NK-92 (cell line): ENCODE measurements around the gene TMEM132C.

Experiments used
- DNase-seq: peaks from one replicate; lab custom pipeline; 2025; ENCODE audit not compliant: unreplicated experiment; lab: John Stamatoyannopoulos, UW

Gene TMEM132C

DNA sequence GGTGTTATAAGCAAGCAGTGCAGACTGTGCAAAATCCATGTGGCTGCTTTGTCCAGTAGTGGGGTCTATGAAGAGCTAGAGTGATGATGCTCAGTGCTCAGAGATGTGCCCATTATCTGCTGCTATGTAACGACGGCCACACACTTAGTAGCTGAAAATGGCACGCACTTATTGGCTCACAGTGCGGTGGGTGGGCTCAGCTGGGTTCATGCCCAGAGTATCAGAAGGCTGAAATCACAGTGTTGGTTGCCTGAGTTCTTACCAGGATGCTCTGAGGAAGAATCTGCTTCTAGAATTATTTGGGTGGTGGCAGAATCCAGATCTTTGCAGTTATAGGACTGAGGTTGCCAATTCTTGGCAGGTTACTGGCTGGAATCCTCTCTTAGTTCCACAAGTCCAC, 432.1 kb downstream of the TMEM132C start:
- DNase-seq = no peak

DNA sequence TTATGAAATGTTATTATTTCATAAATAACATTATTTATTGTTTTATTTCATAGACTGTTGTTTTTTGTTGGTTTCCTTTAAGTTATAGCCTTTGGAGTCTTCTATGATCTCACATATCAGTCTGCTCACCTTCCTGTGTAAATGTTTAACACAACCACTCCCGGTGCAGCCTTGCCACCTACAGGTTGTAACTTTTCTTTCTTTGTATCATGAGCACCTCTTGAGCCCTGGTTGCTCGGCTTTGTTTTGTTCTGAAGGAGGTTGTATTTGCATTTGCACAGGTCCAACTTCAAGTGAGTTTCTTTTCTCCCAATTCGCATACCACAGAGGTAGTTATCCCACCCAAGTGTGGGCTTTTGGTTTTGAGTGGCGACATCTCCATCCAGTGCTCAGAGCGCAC, 435.4 kb downstream of the TMEM132C start:
- no peak for DNase-seq

DNA sequence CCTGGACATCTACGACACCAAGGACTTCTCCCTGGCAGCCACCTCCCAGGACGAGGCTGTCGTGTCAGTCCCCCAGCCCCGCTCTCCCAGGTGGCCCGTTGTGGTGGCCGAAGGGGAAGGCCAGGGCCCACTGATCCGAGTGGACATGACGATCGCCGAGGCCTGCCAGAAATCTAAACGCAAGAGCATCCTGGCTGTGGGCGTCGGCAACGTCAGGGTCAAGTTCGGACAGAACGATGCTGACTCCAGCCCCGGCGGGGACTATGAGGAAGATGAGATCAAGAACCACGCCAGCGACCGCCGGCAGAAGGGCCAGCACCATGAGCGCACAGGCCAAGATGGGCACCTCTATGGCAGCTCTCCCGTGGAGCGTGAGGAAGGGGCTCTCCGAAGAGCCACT, 438.2 kb downstream of the TMEM132C start:
- DNase-seq = no peak

DNA sequence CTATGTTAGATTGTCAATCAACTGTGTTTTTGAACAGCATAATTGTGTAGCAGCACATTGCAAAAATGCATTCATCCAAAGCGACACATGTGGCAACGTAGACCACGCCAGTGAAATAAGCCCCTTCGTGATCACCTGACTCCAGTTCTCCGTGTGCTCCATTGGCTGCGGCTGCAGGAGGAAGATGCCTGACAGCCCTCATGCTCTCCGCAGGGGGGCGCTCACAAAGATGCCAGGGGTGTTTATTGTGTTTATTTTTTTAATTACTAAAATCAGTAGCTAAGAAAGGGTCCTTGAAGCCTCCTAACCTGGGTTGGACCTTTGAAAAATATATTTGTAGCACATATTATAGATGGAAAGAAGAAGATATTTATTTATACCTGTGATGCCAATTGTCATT, 440.5 kb downstream of the TMEM132C start:
- no peak for DNase-seq

DNA sequence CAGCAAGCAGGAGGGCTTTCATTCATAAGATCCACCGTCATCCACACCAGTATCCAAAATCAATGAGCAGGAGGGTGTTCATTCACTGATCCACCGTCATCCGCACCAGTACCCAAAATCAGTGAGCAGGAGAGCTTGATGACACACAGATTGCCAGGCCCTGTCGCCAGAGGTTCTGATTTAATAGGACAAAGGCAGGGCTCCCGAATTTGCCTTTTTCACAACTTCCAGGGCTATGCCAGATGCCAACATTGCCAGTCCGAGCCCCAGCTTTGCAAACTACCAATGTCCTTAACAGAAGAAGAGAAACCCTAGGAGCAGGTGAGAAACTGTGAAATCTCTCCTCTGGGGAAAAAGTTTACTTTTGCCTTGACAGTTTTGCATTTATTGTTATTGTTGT, 441.8 kb downstream of the TMEM132C start:
- DNase-seq = no peak

DNA sequence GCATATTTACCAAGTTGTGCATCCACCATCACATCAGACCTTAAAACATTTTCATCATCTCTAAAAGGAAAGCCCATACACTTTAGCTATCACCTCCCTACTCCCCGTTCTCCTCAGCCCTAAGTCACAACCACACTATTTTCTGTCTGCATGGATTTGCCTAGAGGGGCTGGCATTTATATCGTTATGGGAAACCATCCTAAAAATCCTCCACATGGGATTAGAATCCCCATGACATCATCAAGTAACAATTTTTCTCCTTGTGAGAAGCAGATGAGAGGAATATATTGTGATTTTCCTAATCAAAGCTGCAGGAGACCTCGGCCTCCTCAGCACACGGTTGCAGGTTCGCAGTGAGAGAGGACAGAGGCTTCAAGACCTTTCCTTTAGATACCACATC, 442.7 kb downstream of the TMEM132C start:
- no peak for DNase-seq

DNA sequence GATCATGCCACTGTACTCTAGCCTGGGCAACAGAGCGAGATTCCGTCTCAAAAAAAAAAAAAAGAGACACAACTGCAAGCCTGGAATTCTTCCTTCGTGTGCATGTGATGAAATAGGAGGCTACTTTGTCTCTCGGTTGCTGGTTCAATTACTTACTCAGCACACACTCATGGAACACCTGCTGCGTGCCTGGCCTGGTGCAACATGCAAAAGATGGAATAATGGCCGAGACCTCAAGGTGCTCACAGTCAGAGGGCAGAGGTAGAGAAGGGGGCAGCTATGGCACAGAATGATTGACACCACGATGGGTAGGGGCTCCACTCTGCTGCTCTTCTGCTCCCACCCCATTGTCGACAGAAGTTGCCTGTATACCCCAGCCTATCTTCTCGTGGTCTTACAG, 444.5 kb downstream of the TMEM132C start:
- DNase-seq = no peak

DNA sequence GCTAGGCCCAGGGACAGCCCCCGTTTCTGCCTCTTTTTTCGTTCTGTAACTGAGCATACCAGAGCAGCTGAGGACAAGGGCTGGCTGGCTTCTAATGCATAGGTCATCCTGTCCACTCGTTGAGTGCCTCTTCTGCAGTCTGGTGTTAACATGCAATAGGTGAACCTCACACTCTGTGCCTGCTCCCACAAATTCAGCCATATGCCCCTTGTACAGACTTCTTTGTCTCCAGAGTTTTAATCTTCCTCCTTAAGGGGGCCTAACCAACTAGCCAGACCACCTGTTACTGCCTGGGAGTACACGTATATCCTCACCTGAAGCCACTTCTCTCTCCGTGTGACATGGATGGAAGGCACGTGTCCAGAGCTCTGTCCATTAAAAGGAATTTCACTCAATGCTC, 445.7 kb downstream of the TMEM132C start:
- no peak for DNase-seq

DNA sequence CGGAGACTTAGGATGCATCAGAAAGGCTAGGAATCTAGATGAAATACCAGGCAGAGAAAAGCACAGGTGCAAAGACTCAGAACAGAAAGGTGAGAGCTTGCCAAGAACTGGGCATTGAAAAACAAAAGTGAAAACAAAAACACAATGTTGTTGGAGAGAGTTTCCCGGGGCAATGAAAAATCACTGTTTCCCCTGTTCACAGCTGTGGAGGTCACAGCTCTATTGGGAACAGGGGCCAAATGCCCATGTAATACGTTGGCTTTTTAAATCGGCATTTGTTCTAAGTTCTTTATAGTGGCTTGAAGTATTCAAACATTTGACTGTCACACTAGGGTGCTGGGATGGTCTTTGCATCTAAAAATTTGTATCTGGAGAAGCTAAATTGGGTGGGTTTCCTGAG, 448.5 kb downstream of the TMEM132C start:
- DNase-seq = no peak

DNA sequence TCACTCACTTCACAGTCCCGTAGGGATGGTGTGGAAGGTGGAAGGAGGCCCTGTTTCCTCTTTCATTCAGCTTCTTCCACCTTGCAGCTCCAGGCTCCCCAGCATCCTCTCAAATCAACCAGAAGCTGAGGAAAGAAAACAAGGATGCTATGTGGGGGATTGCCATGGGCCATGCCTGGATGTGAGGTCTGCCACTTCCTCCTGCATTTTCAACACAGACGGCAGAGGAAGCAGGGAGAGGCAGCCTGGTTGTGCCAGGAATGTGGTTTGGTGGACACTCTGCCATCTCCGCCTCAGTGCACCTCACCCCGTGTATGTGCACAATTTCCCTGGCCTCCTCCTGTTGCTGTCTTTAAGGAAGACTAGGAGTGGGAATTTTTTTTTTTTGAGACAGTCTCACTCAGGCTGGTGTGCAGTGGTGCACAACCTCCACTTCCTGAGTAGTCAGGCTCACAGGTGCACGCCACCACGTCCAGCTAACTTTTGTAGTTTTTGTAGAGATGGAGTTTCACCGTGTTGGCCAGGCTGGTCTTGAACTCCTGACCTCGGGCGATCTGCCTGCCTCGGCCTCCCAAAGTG, 457.6 kb downstream of the TMEM132C start:
- no peak for DNase-seq

DNA sequence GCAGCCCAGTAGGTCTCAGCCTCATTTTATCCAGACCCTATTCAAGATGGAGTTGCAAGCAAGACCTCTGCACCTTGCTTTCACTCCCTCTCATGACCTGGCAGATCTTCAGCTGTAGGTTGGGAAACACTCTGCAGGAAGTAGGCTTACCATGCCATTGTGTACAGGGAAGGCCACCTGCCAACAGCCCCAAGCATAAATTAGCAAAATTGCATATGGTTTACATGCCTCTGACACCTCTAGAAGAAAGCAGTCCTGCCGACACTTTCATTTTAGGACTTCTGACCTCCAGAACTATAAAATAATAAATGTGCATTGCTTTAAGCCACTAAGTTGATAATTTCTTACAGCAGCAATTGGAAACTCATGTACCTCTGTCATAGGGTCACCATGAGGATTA, 459.9 kb downstream of the TMEM132C start:
- DNase-seq = no peak

DNA sequence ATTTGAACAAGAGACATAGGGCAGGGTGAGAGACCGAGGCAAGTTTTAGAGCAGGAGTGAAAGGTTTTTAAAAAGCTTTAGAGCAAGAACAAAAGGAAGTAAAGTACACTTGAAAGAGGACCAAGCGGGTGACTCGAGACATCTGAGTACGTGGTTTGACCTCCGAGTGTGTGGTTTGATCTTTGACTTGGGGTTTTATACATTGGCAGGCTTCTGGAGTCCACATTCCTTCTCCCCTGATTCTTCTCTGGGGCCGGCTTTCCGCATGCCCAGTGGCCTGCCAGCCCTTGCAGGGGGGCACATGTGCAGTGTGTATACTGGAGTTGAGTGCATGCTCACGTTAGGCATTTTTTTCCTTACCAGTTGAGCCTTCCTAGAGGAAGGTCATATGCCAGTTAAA, 460.5 kb downstream of the TMEM132C start:
- DNase-seq = no peak

DNA sequence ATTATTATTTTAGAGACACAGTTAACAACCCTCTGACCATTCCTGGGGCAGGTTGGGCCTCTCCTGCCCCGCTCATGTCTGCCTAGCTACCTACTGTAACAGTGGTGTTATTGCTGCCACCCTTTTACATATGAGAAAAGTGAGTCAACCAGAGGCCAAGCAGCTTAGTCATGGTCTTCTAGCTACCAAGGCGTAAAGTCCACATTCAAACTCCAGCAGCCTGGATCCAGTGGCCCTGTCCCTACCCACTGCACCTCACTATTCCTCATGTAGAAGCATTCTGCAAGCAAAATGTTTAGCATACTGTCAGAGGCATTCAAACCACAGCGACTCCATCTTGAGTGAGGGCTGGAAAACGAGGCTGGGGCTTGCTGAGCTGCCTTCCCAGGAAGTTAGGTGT, 461.0 kb downstream of the TMEM132C start:
- no peak for DNase-seq

DNA sequence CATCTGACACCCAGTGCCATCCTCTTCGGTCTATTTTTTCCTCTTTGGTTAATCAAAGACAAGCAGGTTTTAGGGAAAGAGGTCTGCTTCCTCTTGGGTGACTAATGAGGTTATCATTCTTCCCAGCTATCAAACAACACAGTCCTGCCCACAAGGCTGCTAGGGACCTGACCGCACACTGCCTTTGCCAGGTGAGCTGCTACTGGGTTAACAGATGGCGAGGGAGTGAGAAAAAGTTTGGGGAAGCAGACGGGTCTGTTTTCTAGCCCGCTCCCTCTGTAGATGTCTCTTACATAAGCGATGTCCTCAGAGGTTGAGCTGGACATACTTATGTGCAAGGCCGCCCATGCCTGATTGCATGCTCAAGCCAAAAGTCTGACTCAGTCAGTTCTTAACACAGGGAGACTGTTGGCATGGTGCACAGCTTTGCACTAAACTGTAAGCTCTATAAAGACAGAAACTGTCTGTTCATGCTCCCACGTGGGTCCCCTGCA, 462.7 kb downstream of the TMEM132C start:
- no peak for DNase-seq

DNA sequence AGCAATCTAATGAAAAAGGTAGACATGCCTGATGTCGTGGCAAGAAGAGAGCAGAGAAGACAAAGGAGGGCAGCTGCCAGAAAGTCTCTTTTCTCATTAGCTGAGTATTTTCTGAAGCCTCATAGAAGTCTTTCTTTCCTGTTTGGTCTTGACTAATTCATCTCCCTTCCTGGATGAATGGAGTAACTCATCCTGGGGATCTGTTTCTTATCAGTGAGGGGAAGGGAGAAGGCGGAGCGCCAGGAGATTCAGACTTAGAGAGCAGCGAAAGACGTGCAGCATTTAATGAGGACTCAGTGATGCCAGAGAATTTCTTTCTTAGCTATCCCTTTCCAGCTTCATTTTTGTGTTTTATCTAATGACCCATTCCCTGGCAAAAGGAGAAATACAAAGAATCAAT, 467.4 kb downstream of the TMEM132C start:
- no peak for DNase-seq

DNA sequence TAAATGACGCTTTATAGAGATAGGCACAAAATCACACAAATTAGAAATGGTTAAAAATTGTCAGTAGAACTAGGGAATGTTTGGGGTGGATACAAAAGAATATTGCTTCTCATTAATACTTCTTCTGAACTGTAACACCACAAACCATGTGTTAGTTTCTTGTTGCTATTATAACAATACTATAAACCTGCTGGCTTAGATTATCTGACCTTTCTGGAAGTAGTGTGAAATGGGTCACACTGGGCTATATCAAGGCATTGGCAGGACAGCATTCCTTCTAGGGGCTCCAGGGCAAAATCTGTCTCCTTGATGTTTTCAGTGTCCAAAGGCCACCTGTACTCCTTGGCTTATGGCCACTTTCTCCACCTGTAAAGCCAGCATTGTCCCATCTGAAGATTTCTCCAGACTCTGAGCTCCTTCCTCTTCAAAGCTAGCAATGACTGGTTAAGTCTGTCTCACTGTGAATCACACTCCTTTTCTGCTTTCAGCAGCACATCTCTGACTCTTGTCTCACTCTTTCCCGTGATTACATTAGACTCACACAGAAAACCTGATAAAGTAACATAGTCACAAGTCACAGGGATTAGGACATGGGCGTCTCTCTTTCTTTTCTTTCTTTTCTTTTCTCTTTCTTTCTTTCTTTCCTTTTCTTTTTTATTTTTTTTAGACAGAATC, 470.5 kb downstream of the TMEM132C start:
- DNase-seq = no peak

DNA sequence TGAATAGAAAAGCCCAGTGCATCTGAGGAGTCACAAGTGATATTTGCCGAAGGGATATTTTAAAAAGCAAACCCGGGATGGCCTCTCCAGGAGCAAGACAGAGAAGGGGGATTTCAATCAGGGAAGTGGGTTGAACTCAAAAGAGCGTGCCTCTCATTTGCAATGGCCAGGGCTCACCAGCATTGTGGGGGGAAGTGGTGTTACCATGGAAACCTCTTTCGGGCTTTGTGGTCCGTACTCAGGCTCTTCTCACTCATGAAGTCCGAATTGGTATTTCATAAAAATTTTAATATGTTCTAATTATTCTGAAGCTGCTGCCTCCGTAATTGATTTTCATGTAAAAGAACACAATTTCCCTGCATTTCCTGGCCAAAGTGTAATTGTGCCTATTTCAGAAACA, 476.9 kb downstream of the TMEM132C start:
- no peak for DNase-seq

DNA sequence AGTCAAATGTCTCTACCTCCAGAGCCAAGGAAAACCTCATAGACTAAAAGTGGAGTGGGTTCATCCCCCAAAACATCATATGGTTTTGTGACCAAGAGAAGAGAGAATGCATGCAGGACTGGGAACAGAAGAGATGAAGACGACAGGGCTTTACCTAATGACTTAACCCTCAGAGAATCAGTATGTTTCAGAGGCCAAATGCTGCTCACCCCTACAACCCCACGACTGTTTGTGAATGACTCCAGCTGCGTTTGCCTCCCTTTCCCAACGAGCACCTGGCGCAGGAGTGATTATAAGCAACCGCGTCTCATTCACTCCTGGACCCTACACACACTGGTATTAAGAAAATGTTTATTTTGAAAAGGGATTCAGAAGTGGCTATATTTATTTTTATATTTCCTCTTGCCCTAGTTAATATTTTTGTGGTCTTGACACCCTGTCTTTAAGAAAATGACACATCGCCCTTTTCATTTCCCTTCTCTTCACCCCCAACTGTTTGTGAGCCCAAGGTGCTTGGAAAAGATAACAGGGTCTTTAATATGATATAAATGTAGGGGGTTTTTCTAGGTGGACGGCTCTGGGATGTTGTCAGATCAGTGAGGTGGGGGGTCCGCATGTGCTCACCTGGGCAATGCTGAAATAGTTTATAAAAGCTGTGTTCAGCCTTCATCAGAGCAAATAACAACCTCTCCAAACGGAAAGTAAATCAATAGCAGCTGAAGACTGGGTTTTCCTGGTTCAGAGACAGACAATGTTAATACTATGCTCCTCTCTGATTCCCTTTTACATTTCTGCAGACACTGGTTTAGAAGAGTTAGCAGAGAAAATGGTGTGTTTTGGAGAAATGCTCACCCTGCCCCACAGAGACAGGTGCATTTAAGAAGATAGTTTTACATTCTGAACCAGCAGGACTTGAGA, 479.1 kb downstream of the TMEM132C start:
- DNase-seq = no peak

DNA sequence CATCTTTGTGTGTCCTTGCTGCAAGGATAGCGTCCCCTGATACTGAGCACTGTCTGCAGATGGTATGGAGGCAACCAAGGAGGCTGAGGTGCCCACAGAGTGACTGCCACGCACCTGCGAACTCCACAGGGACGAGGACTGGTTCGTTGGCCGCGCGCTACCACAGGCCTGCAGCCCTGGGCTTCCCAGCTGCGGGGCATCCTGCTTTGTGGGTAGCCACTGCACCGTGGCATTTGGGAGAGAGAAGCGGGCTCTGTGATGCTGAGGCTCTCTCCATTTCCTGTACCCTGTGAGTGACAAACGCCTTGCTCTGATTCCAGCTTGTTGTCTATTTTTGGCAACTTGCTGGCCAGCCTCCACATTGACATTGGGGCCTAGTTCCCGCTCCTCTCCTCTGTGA, 480.5 kb downstream of the TMEM132C start:
- no peak for DNase-seq

DNA sequence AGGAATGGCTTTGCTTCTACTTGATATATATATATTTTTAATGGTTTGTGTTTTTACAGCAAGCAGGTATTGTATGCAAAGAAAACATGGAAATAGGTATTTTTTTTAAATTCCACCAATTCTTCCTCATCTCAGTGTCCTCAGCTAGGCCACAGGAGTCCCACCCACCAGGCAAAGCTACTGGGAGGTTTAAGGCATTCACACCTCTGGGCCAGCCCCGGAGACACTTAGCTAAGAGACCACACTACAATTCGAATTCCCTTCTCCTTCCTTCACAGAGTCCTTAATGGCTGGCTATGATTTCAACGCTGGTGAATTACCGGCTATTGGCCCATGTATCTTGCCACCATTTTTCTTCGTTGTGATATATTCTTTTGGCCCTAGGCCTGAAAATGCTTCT, 485.4 kb downstream of the TMEM132C start:
- DNase-seq = no peak

DNA sequence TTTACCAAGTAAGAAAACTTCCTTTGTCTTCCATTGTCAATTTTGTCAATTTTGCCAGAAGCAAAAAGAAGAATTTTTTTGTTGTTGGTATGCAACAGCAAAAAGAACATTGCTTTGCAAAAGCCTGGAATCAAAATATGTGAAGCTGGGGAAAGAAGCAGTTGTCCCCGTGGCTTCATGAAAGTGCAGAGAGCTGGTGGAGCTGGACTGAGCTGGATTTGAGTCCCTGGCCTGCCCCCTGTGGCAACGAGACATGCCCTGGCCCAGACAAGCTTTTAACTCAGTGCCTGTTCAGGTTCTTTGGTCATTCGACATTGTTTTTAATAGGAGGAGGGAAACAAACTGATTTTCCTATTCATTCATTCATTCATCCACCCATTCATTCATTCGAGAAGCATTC, 486.5 kb downstream of the TMEM132C start:
- DNase-seq = no peak

DNA sequence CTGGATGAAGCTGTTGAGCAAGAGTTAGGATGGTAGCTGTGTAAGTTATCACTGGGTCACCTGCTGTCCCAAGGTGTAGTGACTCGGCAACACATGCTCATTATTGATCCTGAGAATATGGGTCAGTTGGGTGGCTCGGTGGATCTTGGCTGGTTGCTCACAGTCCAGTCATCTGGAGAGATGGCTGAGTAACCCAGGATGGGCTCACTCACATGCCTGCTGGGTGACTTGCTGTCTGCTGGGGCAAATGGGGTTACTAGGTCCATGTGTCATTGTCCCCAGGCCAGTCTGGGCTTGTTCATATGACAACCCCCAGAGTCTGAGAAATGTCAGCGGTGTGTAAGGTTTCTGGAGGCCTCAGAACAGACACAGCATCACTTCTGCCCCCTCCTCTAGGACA, 487.3 kb downstream of the TMEM132C start:
- no peak for DNase-seq
